ENCODE data around the gene B3GALT4. TPM values are rescaled to one million over a fixed set of nuclear protein-coding genes. Genes with fewer than 3 reads are reported as not detected.
A peak's percentile ranks its signal among the peaks of the same experiment; 100 is the strongest.

B3GALT4 gene
- total and polyA plus RNA-seq, 2 of the 13 experiments (the other 11 are each of a cell fraction or from before 2014, with no cell fraction given), result 0.04 to 0.27 TPM

DNA sequence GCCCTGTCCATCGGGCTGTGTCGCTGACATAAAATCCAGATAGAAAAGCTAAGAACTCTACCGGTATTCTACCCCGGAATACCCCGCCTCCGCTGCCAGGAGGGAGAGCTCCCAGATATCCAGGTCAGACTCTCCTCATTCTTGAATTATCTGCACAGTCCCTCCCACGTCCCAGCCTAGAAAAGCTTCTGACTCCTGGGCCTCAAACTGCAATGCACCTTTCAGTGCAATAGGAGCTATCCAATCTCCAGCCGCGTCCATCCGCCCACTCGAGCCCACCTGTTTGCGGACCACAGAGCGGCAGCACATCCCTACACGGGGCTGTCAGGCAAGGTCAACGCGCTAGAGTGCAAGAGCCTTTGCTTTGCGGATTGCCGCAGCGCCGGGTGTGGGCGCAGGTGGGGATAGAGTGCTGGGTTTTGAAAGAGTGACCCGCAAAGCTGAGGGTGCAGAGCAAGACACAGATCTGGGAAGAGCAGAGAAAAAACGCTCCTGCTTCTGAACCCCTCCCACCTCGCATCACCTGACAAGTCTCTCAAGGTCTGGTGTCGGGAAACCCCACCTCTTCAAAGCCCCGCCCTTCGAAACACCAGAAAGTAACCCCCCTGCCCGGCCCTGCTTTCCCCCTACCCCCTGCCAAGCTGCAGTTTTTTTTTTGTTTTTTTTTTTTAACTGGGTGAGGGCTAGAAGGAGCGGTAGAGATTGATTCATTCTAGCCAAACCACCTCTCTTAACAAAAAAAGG is 35.6 kb downstream of the B3GALT4 start (continued):
- TF ChIP-seq, protein P1, sequence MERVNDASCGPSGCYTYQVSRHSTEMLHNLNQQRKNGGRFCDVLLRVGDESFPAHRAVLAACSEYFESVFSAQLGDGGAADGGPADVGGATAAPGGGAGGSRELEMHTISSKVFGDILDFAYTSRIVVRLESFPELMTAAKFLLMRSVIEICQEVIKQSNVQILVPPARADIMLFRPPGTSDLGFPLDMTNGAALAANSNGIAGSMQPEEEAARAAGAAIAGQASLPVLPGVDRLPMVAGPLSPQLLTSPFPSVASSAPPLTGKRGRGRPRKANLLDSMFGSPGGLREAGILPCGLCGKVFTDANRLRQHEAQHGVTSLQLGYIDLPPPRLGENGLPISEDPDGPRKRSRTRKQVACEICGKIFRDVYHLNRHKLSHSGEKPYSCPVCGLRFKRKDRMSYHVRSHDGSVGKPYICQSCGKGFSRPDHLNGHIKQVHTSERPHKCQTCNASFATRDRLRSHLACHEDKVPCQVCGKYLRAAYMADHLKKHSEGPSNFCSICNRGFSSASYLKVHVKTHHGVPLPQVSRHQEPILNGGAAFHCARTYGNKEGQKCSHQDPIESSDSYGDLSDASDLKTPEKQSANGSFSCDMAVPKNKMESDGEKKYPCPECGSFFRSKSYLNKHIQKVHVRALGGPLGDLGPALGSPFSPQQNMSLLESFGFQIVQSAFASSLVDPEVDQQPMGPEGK (CRISPR knock-in tag; IDR thresholded peaks at IDR 0.05), result peak; percentile 55
- TF ChIP-seq ZNF569 (CRISPR knock-in tag; IDR thresholded peaks at IDR 0.05; ENCODE audit: borderline replicate concordance) (no peak), ADNP (CRISPR knock-in tag; IDR thresholded peaks at IDR 0.05) (no peak), HES4 (CRISPR knock-in tag; IDR thresholded peaks at IDR 0.05; ENCODE audit: borderline replicate concordance) (no peak), MED1 (CRISPR knock-in tag; IDR thresholded peaks at IDR 0.05) (peak; percentile 32; the same call in 1 of the 2 replicates), ZNF772 (CRISPR knock-in tag; IDR thresholded peaks at IDR 0.05) (peak; percentile 77; the same call in 1 of the 2 replicates), BORCS8-MEF2B (CRISPR knock-in tag; IDR thresholded peaks at IDR 0.05) (peak; percentile 28; the same call in 1 of the 2 replicates), ZNF207 (IDR thresholded peaks at IDR 0.05; ENCODE audit: borderline replicate concordance) (no peak), NCOR1 (IDR thresholded peaks at IDR 0.05; ENCODE audit: borderline replicate concordance, low read length) (peak; percentile 48), ZNF616 (CRISPR knock-in tag; IDR thresholded peaks at IDR 0.05; ENCODE audit: low read depth) (no peak), ZNF264 (CRISPR knock-in tag; IDR thresholded peaks at IDR 0.05) (0 out of 2 replicates have a peak, but pooled peaks have one; percentile 30), ZNF841 (CRISPR knock-in tag; IDR thresholded peaks at IDR 0.05; ENCODE audit: borderline replicate concordance) (no peak), DDIT3 (CRISPR knock-in tag; IDR thresholded peaks at IDR 0.05) (no peak), FOXA3 (CRISPR knock-in tag; IDR thresholded peaks at IDR 0.05) (peak; percentile 39), SNAI1 (CRISPR knock-in tag; IDR thresholded peaks at IDR 0.05; ENCODE audit: borderline replicate concordance) (no peak; the same call in 1 of the 2 replicates), GABPB1 (CRISPR knock-in tag; IDR thresholded peaks at IDR 0.05) (peak; percentile 44; the same call in 1 of the 2 replicates), KLF12 (CRISPR knock-in tag; IDR thresholded peaks at IDR 0.05; ENCODE audit: borderline replicate concordance) (no peak)
- TF ChIP-seq, protein P2, sequence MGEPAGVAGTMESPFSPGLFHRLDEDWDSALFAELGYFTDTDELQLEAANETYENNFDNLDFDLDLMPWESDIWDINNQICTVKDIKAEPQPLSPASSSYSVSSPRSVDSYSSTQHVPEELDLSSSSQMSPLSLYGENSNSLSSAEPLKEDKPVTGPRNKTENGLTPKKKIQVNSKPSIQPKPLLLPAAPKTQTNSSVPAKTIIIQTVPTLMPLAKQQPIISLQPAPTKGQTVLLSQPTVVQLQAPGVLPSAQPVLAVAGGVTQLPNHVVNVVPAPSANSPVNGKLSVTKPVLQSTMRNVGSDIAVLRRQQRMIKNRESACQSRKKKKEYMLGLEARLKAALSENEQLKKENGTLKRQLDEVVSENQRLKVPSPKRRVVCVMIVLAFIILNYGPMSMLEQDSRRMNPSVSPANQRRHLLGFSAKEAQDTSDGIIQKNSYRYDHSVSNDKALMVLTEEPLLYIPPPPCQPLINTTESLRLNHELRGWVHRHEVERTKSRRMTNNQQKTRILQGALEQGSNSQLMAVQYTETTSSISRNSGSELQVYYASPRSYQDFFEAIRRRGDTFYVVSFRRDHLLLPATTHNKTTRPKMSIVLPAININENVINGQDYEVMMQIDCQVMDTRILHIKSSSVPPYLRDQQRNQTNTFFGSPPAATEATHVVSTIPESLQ (CRISPR knock-in tag; conservative IDR thresholded peaks at IDR 0.05), result no peak
- TF ChIP-seq, protein P3, sequence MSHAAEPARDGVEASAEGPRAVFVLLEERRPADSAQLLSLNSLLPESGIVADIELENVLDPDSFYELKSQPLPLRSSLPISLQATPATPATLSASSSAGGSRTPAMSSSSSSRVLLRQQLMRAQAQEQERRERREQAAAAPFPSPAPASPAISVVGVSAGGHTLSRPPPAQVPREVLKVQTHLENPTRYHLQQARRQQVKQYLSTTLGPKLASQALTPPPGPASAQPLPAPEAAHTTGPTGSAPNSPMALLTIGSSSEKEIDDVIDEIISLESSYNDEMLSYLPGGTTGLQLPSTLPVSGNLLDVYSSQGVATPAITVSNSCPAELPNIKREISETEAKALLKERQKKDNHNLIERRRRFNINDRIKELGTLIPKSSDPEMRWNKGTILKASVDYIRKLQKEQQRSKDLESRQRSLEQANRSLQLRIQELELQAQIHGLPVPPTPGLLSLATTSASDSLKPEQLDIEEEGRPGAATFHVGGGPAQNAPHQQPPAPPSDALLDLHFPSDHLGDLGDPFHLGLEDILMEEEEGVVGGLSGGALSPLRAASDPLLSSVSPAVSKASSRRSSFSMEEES (CRISPR knock-in tag; IDR thresholded peaks at IDR 0.05), result peak; percentile 85
- TF ChIP-seq, protein P4, sequence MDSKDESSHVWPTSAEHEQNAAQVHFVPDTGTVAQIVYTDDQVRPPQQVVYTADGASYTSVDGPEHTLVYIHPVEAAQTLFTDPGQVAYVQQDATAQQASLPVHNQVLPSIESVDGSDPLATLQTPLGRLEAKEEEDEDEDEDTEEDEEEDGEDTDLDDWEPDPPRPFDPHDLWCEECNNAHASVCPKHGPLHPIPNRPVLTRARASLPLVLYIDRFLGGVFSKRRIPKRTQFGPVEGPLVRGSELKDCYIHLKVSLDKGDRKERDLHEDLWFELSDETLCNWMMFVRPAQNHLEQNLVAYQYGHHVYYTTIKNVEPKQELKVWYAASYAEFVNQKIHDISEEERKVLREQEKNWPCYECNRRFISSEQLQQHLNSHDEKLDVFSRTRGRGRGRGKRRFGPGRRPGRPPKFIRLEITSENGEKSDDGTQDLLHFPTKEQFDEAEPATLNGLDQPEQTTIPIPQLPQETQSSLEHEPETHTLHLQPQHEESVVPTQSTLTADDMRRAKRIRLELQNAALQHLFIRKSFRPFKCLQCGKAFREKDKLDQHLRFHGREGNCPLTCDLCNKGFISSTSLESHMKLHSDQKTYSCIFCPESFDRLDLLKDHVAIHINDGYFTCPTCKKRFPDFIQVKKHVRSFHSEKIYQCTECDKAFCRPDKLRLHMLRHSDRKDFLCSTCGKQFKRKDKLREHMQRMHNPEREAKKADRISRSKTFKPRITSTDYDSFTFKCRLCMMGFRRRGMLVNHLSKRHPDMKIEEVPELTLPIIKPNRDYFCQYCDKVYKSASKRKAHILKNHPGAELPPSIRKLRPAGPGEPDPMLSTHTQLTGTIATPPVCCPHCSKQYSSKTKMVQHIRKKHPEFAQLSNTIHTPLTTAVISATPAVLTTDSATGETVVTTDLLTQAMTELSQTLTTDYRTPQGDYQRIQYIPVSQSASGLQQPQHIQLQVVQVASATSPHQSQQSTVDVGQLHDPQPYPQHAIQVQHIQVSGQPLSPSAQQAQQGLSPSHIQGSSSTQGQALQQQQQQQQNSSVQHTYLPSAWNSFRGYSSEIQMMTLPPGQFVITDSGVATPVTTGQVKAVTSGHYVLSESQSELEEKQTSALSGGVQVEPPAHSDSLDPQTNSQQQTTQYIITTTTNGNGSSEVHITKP (CRISPR knock-in tag; IDR thresholded peaks at IDR 0.05; ENCODE audit: low read depth), result no peak
